GM18508 (cell line): ENCODE results near the gene DCAF5.
"Not testable (repeated sequence)": the region's sequence is repeated elsewhere in the genome, so short reads cannot be mapped to it uniquely, and the experiment has no call there.

ENCODE experiments used
- ATAC-seq: cut with Tn5 transposase; IDR thresholded peaks from one replicate; pipeline ENCODE4 v1.9.1; 2021; ENCODE audit warnings: moderate number of reproducible peaks; ENCODE audit not compliant: insufficient read depth, unreplicated experiment

Gene DCAF5, protein sequence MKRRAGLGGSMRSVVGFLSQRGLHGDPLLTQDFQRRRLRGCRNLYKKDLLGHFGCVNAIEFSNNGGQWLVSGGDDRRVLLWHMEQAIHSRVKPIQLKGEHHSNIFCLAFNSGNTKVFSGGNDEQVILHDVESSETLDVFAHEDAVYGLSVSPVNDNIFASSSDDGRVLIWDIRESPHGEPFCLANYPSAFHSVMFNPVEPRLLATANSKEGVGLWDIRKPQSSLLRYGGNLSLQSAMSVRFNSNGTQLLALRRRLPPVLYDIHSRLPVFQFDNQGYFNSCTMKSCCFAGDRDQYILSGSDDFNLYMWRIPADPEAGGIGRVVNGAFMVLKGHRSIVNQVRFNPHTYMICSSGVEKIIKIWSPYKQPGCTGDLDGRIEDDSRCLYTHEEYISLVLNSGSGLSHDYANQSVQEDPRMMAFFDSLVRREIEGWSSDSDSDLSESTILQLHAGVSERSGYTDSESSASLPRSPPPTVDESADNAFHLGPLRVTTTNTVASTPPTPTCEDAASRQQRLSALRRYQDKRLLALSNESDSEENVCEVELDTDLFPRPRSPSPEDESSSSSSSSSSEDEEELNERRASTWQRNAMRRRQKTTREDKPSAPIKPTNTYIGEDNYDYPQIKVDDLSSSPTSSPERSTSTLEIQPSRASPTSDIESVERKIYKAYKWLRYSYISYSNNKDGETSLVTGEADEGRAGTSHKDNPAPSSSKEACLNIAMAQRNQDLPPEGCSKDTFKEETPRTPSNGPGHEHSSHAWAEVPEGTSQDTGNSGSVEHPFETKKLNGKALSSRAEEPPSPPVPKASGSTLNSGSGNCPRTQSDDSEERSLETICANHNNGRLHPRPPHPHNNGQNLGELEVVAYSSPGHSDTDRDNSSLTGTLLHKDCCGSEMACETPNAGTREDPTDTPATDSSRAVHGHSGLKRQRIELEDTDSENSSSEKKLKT

DNA sequence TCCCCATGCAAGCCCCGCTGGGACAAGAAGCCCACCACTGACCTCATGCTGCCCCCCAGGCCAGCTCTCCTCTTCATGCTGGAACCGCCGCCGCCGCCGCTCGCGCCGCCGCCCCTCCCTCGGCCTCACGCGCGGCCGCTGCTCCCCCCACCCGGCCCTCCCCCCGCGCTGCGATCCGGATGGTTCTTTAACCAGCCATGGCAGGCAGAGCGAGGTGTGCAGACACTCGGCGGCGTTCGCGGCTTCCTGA, at the start of gene DCAF5:
TSS of gene DCAF5 (minus strand) at position 218 of the 250 bp plus-strand sequence. CDS start at position 77, 141 bp downstream.
- ATAC-seq, result peak; percentile 42

DNA sequence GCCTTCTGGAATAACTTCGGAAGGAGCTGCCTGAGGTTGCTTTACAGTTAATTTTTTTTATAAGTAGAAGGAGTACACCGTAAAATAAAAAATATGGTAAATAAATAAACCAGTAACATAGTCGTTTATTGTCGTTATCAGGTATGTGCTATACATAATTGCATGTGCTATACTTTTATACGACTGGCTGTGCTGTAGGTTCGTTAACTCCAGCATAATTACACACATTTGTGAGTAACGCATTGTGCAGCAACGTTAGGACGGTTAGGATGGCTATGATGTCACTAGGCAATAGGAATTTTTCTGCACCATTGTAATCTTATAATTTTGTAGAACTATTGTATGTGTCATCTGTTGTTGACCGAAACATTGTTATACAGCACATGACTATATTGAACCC, 46.9 kb upstream of the DCAF5 start:
- no peak for ATAC-seq

DNA sequence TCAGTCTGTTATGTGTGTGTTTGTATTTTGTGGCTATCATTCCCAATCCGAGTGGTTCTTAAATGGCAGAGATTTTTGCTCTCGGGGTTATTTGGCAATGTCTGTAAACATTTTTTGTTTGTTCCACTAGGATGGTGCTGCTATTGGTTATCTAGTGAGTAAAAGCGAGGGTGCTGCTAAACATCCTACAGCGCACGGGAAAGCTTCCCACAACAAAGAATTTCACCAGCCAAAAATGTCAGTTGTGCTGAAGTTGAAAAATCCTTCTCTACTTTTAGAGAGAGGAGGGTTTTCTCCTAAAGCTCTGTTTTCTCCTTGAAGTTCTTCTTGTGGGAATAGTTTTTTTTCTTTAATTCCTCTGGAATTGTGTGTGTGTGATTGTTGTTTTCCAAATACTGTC, 40.8 kb upstream of the DCAF5 start:
- no peak for ATAC-seq

DNA sequence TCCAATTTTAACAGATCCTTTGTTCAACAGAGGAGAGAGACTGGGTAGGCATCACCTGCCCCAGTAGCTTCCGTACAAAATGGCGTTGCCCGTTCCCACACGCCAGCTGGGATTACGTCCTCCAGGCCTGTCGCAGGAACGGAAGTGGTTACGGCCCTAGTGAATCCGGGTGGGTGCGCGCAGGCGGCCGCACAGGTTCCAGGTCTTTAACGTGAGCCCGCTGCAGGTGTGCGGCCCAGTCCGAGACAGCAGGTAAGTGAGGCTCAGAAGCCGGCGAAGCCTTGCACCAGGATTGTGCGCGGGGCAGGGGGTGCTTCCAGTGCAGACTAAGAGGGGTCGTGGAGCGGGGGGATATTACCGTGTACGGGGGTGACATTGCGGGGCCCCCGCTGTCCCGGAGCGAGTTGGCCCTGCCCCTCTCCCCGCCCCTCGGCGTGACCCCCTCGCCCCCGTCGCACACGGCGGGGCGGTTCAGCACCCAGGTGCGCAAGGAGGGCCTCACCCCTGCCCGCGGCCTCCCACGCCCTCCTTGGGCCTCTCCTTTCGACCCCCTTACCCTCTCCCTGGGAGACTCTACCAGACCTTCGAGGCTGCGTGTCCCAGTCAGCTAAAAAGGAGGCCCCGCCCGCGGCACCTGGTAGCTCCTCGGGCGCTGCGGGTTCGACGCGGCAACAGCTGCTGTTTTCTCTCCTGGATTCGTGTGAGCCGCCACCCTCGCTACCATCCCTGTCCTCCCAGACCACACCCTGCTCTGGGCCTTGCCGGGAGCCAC, 38.6 kb upstream of the DCAF5 start, which contains the start of gene EXD2:
TSS of gene EXD2 (plus strand) at position 159 of the 772 bp plus-strand sequence. CDS start 17,973 bp downstream, outside the sequence.
- ATAC-seq, result peak; percentile 75

DNA sequence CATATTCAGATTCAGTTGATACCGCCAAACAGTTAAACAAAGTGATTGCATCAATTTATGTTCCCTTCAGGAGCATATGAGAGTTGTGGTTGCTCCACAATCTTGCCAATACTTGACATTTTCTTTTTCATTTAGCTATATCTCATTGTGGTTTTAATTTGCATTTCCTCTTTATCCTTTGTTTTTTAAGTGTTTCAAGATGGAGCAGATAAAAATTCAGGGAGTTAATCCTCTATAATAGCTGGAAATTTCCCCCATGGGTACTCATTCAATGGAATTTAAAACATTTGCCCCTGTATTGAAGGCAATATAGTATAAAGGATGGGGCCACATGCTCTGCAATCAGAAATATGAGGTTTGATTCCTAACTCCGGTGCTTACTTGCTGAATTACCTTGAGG, 37.3 kb upstream of the DCAF5 start:
- ATAC-seq, result no peak

DNA sequence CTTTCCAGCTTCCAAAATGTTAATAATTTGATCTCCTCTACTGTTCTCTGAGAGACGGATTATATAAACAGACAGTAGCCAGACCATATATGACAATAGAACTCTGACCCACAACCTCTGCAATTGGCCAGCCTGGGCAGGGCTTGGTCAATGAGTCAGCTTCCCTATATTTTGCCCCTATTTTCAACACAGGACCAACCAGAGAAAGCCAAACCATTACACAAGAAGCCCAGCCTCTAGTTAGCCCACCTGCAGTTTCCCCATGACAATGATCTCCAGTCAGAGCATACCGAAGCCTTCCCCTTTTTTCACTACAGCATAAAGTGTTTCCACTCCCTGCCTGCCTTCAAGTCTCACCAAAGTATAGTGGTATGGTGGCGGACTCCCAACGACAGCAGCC, 30.8 kb upstream of the DCAF5 start:
- no peak for ATAC-seq

DNA sequence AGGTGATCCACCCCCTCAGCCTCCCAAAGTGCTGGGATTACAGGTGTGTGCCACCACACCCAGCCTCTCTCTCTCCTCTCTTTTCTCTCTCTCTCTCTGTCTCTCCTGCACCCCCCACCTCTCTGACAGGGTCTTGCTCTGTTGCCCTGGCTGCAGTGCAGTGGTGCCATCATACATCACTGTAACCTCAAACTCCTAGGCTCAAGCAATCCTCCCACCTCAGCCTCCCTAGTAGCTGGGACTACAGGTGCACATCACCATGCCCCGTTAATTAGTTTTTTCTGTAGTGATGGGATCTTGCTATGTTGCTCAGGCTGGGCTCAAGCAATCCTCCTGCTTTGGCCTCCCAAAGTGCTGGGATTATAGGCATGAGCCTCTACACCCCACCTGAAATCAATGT, 29.7 kb upstream of the DCAF5 start:
- ATAC-seq, result not testable (repeated sequence)

DNA sequence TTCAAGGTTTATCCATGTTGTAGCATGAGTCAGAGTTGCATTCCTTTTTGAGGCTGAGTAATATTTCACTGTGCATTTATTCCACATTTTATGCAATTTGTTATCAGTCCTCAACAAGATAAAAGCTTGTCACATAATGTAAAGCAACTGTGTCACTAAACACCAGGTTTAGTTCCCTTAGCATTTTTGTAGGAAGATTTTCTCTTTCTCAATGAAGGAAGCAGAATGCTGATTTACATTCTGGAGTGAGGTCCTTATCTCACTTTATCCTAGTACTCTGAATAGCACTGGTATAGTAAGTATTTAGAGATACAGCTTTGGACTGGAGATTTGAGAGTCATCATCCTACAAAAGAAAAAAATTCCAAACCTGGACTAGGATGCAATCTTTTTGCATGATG, 28.6 kb upstream of the DCAF5 start:
- ATAC-seq, result no peak

DNA sequence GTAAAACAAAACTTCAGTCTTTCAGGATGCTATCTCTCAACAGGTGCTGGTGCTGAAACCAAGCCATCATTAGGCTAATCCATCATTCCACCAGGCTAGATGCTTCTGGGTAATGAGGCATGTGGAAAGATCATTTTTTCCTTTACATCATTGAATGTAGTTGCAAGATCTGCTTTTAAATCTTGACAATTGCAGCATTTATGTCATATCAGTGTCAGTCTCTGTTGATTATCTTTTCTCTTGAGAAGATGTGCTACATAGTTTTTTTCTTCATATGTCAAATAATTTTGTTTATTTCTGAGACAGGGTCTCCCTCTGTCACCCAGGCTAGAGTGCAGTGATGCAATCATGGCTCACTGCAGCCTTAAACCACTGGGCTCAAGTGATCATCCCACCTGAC, 22.2 kb upstream of the DCAF5 start:
- no peak for ATAC-seq

DNA sequence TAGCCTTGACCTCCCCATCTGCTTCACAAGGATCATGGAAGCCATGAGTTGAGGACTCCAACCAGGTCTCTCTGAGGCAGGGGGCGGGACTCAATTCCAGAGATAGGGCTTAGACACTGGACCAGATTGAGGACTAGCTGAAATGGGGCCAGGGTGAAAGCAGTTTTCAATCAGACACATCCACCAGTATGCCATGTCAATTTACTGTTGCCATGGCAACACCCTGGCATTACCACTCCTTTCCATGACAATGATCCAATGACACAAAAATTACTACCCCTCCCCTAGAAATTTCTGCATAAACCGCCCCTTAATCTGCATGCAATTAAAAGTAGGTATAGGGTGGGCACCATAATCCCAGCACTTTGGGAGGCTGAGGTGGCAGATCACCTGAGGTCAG, 18.6 kb upstream of the DCAF5 start:
- no peak for ATAC-seq

DNA sequence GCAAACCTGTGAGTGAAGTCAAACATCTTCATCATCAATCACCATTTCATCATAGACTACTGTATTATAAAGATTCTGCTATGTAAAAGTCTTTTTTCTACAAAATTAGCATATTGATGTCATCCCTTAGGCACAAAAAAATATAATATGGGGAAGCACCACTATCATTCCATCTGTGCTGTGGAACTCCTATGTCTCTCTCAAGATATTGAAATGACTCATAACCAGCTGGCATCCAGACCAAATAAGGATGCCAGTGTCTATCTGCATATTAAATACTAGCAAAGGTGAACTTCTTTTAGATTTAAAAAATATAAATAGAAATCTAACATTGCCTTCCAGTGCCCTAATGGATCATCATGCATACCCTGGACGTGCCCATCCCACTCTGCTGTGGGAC, 17.9 kb upstream of the DCAF5 start:
- ATAC-seq, result no peak

DNA sequence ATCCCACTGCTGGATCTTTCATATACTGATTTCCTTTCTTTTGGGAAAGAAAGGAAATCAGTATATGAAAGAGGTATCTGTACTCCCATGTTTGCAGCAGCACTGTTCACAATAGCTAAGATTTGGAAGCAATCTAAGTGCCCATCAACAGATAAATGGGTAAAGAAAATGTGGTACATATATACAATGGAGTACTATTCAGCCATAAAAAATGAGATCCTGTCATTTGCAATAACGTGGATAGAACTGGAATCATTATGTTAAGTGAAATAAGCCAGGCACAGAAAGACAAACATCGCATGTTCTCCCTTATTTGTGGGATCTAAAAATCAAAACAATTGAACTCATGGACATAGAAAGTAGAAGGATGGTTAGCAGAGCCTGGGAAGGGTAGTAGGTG, 12.9 kb upstream of the DCAF5 start:
- not testable (repeated sequence) for ATAC-seq

DNA sequence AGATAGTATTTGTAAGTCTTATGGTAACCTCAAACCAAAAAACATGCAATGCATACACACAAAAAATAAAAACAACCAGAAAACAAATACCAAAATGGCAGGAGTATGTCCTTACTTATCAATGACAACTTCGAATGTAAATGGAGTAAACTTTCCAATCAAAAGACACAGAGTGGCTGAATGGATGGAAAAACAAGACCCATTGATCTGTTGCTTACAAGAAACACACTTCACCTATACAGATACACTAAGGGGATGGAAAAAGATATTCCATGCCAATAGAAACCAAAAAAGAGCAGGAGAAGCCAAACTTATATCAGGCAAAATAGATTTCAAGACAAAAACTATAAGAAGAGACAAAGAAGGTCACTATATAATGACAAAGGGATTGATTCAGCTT, 8.7 kb upstream of the DCAF5 start:
- ATAC-seq, result no peak

DNA sequence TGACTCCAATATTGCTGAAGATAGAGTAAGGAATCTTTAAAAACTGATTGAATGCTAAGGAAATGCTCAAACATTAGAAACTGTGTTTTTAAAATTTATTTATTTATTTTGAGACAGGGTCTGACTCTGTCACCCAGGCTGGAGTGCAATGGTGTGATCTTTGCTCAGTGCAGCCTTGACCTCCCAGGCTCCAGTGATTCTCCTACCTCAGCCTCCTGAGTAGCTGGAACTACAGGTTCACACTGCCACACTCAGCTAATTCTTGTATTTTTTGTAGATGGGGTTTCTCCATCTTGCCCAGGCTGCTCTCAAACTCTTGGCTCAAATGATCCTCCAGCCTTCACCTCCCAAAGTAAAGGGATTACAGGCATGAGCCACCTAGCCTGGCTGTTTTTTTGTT, 3.3 kb upstream of the DCAF5 start:
- ATAC-seq, result no peak

DNA sequence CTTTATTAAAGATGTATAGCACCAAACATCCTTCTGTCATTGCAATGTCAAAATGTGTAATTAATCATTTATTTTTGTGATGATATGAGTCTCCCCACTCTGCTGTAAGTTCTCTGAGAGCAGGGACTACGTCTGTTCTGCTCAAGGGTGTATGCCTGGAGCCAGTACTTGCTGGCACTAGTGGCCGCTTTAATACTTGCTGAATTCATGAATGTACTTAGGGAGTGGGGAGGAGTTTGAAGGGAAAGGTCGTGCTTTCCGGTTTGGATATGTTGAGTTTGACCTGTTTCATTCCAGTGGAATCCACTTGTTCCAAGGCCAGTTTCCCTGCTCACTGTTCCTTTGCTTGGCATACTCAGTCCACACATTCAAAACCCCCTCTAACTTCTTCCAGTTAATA, 1.9 kb upstream of the DCAF5 start:
- no peak for ATAC-seq

DNA sequence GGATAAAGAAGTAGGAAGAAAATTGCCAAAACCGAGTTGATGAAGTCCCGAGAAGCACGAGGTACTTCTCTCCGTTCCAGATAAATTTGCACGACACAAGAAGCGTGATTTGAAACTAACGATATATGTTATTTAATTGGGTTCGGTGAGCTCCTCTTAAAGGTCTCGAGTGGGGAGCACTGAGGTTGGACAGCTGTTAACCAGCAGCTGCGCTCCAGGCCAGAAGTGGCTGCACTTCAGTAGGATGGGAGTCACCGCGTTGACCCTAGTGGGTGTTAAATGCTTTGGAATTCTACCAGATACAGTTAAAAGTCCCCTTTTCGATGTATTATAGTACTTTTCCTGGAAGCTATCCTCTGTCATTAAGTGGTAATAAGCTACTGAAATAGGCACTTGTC, 953 bp upstream of the DCAF5 start:
- ATAC-seq, result no peak

DNA sequence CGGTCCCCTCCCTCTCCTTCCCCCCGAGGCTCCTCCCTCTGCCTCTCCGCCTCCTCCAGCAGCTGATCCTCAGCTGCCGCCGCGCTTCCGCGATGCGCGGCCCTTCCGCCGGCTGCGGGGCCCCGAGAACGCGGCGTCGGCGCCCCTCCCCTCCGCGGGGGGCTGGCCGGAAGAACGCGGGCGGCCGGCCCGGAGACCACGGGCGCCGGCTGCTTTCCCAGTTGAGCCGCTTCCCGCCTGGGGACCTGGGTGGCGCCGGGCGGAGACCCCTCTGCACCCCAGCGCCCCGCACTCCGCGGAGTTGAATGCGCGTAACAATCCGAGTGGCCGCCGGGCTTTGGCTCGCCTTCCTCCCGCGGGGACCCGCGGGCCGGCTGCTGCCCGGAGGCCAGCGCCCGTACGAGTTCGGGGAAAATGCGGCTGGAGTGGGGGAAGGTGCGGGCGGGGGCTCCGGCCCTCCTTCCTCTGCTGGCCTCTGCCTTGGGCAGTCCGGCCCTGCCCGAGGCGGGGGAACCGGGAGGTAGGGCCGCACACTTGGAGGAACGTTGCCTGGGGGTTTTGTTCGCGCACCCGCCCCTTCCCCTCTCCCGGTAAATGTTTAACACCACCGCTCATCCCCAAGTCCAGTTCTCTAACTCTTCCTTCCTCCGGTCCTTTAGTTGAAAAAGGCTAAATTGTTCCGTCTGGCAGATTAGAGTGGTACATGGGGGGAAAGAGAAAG, 393 bp upstream of the DCAF5 start:
- no peak for ATAC-seq

DNA sequence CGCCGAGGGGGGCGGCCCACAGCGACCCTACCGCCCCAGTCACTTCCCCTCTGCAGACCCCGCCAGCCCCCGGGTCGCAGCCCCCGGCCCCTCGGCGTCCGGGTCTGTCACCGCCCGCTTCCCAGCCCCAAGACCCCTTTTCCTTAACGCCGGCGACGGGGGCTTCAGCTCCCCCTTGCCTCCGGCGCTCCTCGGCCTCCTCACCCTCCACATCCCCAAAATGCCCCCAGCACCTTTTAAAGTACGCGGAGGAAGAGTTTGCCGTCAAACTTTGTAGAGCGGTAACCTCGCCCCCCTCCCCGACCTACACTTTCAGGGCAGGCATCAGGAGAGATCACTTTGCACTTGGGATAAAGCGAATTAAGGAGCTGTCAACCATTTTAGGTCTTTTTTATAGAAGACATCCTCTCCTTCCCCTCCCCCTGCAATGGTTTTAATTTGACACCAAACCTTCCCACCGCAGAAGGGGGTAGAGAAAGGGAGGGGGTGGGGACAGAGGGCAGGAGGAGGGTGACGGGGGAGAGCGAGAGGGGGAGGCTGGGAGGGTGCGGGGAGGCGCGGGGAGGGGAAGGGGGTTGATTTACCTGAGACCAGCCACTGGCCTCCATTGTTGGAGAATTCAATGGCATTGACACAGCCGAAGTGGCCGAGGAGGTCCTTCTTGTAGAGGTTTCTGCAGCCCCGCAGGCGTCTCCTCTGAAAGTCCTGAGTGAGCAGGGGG, 578 bp downstream of the DCAF5 start:
- ATAC-seq, result no peak

DNA sequence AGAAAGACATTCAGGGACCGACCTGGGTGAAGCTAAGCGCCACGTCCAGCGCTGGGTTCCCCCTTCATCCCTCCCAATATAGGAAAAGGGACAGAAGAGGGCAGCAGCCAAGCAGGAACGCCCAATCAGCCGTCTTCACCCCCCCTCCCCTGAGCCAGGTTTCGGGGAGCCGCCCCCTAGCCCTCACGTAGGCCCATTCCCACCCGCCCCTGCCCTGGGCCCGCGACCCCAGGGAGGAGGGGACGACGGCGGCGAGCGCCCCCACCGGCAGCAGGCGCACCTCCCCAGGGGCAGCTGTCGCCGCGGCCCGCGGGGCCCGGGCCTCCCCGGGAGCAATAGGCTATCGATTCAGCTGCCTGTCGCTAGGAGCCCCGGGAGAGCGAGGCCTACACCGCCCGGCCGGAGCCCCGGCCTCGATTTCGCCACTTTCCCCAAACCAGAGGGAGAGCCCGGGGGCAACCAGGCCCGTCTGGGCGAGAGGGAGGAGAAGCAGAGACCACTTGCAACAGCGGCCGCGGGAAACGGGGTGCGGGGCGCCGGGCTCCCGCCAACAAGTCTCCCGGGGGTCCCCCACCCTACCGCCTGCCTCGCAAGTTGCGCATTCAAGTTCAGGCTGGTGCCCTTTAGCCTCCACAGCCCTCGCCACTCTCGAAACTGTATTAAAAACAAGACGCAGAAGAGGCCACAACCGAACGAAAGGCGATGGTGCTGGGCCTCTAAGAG, 1.3 kb downstream of the DCAF5 start:
- no peak for ATAC-seq
